Heart left ventricle (tissue), 16 donors: Measurements from ENCODE around the gene USP40. TPM values are rescaled to one million over a fixed set of nuclear protein-coding genes. Genes with fewer than 3 reads are reported as not detected.
A peak's percentile ranks its signal among the peaks of the same experiment; 100 is the strongest.

Experiments used
- ATAC-seq, 4 donors: fragments of 200-7000 bp; cut with Tn5 transposase; one replicate each; pipeline ENCODE4 v1.9.1; 2020 to 2022; ENCODE audit warnings: moderate library complexity in 4 of 4, mild to moderate bottlenecking in 3 of 4, moderate number of reproducible peaks in 1 of 4
- DNase-seq, 5 donors: peaks; one replicate each; pipeline ENCODE4 v3.0.0-alpha.2; 2020
- H3K27ac ChIP-seq, 12 donors: fragments of 200-600 bp; sonication (generic) in 4 of 12; one replicate each; pipeline versions ENCODE4 v1.5.0 to v1.8.0; 2016 to 2022; ENCODE audit warnings: mild to moderate bottlenecking in 2 of 12
- H3K27me3 ChIP-seq, 9 donors: fragments of 200-600 bp; sonication (generic) in 2 of 9; one replicate each; pipeline versions ENCODE4 v1.5.1 to v1.8.0; 2016 to 2022; ENCODE audit warnings: mild to moderate bottlenecking in 3 of 9
- H3K36me3 ChIP-seq, 9 donors: fragments of 200-600 bp; sonication (generic) in 2 of 9; one replicate each; pipeline versions ENCODE4 v1.5.0 to v1.8.0; 2018 to 2022; ENCODE audit warnings: mild to moderate bottlenecking in 2 of 9
- H3K4me1 ChIP-seq, 12 donors: fragments of 200-600 bp; sonication (generic) in 4 of 12; one replicate each; pipeline versions ENCODE4 v1.5.0 to v1.8.0; 2016 to 2022; ENCODE audit warnings: mild to moderate bottlenecking in 3 of 12
- H3K4me3 ChIP-seq, 12 donors: fragments of 200-600 bp; sonication (generic) in 4 of 12; one replicate each; pipeline versions ENCODE4 v1.5.0 to v1.8.0; 2017 to 2022; ENCODE audit warnings: mild to moderate bottlenecking in 9 of 12, moderate library complexity in 4 of 12
- H3K9me3 ChIP-seq, 12 donors: fragments of 200-600 bp; sonication (generic) in 4 of 12; one replicate each; pipeline versions ENCODE4 v1.5.0 to v1.8.0; 2016 to 2022; ENCODE audit warnings: mild to moderate bottlenecking in 1 of 12
- POLR2A ChIP-seq, 2 donors: fragments of 450-650 bp; IDR thresholded peaks; one replicate each; pipeline ENCODE4 v1.6.1; 2017; ENCODE audit warnings: antibody characterized with exemption in 2 of 2, mild to moderate bottlenecking in 2 of 2, moderate library complexity in 2 of 2
- WGBS, 4 donors: extraction: QIAGEN DNeasy Blood & Tissue Kit in 2 of 4; methylation state at CpG; one replicate each; pipeline versions ENCODE4 v1.1.5 to v1.1.7; 2013 to 2018; 5-methylcytosine and 5-hydroxymethylcytosine counted together
- intact Hi-C, 10 donors: fragments of 100-400 bp; cut with DNase I; formaldehyde crosslinking; loops; one replicate each; pipeline versions ENCODE4 v1.11.1 to v1.14.2; 2022
- polyA plus RNA-seq, 2 donors: library from polyadenylated mRNA; stranded (reverse); fragments of 200-250 nt; gene quantifications; one replicate each; pipeline ENCODE4 v1.2.3, GENCODE V29; 2013
- total RNA-seq, 9 donors: library from RNA; depleted of rRNA in 2 of 9; stranded (reverse); fragments of >200 nt in 2 of 9; fragmentation: NEBNext Ultra II Directional in 3 of 9; extraction: Animal tissue kit (Norgen Biotek cat#: 25700) in 3 of 9; gene quantifications; one replicate each; pipeline versions ENCODE4 v1.1.0 to v1.2.4, GENCODE V29; 2016 to 2023
- TF ChIP-seq, protein P1 (sequence below), 12 donors: fragments of 200-600 bp; sonication (generic) in 4 of 12; IDR thresholded peaks; one replicate each; pipeline versions ENCODE4 v1.5.0 to v1.8.0; 2018 to 2022; ENCODE audit warnings: antibody characterized with exemption in 12 of 12, mild to moderate bottlenecking in 5 of 12
- donor health status: ischemic (EF 13 %, LVEDD 7.1; RV severe dilation, severe dysfunction).
- donor health status: healthy with polysubstance abuse.
- donor health status: DM: no; HTN: yes; CAD: no.
- donor health status: DM: no; HTN: no; CAD: no.
- donor health status: ischemic (EF 25% LVEDD 6.9; RV normal size, moderate dysfunction).
- donor health status: ischemic (EF 25% LVEDD 5.7; RV mildly dilated, moderate dysfunction).
- donor health status: healthy.
- donor health status: DM: yes; HTN: yes; CAD: no.
- donor health status: ischemic (EF 35%, LVEDD 5.7; RV mildly dilated, moderate dysfunction).
- donor health status: nonischemic (EF 11% LVEDD 7.7; RV severe dilation, severe dysfunction).
- donor health status: DM: yes; HTN: yes; CAD: no.
- donor health status: PGD.
- donor health status: ischemic (EF 29% LVEDD 5.4; RV normal size, mild dysfunction).
- donor health status: nonischemic (EF 23%, LVEDD 6.1; RV moderate dilation, normal function).

Gene USP40
- total and polyA plus RNA-seq, 11 donors: 11.1 to 21.8 (median 18.2) TPM

DNA sequence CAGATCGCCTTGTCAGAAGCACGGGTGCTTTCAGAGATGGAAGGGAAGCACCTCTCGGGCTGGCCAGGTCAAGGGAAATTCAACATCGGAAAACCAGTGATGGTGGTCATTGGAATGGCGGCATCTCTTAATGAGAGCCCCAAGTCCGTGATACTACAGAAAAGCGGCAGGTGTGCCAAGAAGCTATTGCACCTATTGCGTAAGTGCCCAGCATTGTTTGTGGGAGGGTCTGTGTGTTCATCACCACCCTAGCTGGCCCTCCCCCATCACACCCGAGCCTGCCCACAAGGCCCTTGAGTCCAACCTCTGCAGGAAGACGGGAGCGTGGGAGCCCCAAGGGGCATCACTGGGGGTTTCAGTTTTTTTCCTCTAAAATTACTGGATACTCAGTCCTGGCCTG is 111.6 kb downstream of the USP40 start:
- no peaks in the 10 kb centered on the region for H3K4me1 ChIP-seq
- peak in 1 of 5 donors; percentile 8 for DNase-seq
- ATAC-seq: no peak

GRCh38 chr2:233453916-233454315 is 112.7 kb downstream of the USP40 start:
- no peak for ATAC-seq
- Histone ChIP-seq H3K36me3 (peaks cover 4 to 100% (median 100%) of the 10 kb centered on the region in 9 donors), H3K4me3 (no peak overlapping the region), H3K27me3 (no peaks in the 10 kb centered on the region), H3K4me1 (no peaks in the 10 kb centered on the region), H3K27ac (no peak overlapping the region), H3K9me3 (no peaks in the 10 kb centered on the region)
- no peak for DNase-seq
- 80 to 94% (median 87%) methylated on average over 8 of the region's 8 CpGs for WGBS, 4 donors
- intact Hi-C loops: no loop called here
- TF ChIP-seq, protein P1, sequence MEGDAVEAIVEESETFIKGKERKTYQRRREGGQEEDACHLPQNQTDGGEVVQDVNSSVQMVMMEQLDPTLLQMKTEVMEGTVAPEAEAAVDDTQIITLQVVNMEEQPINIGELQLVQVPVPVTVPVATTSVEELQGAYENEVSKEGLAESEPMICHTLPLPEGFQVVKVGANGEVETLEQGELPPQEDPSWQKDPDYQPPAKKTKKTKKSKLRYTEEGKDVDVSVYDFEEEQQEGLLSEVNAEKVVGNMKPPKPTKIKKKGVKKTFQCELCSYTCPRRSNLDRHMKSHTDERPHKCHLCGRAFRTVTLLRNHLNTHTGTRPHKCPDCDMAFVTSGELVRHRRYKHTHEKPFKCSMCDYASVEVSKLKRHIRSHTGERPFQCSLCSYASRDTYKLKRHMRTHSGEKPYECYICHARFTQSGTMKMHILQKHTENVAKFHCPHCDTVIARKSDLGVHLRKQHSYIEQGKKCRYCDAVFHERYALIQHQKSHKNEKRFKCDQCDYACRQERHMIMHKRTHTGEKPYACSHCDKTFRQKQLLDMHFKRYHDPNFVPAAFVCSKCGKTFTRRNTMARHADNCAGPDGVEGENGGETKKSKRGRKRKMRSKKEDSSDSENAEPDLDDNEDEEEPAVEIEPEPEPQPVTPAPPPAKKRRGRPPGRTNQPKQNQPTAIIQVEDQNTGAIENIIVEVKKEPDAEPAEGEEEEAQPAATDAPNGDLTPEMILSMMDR (IDR thresholded peaks at IDR 0.05): no peak
- TF ChIP-seq POLR2A (IDR thresholded peaks at IDR 0.05): no peak

More for the DNA sequence above, 111.6 kb downstream of the USP40 start:
- TF ChIP-seq POLR2A (IDR thresholded peaks at IDR 0.05): no peak
- TF ChIP-seq, protein P1 (IDR thresholded peaks at IDR 0.05): no peak
- H3K9me3 ChIP-seq: no peaks in the 10 kb centered on the region
- WGBS, 4 donors: 89 to 95% (median 92%) methylated on average over 11 of the region's 11 CpGs
- H3K27me3 ChIP-seq: no peaks in the 10 kb centered on the region
- intact Hi-C loops: no loop called here
- peaks cover 0 to 100% (median 98%) of the 10 kb centered on the region in 9 donors for H3K36me3 ChIP-seq
- H3K27ac ChIP-seq: no peak overlapping the region
- H3K4me3 ChIP-seq: no peak overlapping the region

- H3K9me3 ChIP-seq: no peaks in the 10 kb centered on the region
- no peak overlapping the region for H3K4me3 ChIP-seq
- intact Hi-C loops: no loop called here
- no peaks in the 10 kb centered on the region for H3K27me3 ChIP-seq
- H3K36me3 ChIP-seq: peaks cover 4 to 100% (median 100%) of the 10 kb centered on the region in 9 donors
- no peak for TF ChIP-seq POLR2A (IDR thresholded peaks at IDR 0.05)
- TF ChIP-seq, protein P1 (IDR thresholded peaks at IDR 0.05): no peak
- DNase-seq (peak in 2 of 5 donors; percentile 10 to 26), ATAC-seq (peak in 1 of 4 donors; percentile 18)
- 82 to 87% (median 84%) methylated on average over 10 of the region's 10 CpGs for WGBS, 4 donors
- H3K27ac ChIP-seq: peak overlapping the region in 4 of 12 donors; percentile 8 to 46 (median 30)
- no peaks in the 10 kb centered on the region for H3K4me1 ChIP-seq
These were observed 113.3 kb downstream of the USP40 start for GRCh38 chr2:233453111-233453915.

GRCh38 chr2:233451950-233452349 is 114.6 kb downstream of the USP40 start:
- peaks cover 4 to 100% (median 99%) of the 10 kb centered on the region in 9 donors for H3K36me3 ChIP-seq
- TF ChIP-seq, protein P1 (IDR thresholded peaks at IDR 0.05): no peak
- no peak for TF ChIP-seq POLR2A (IDR thresholded peaks at IDR 0.05)
- H3K27ac ChIP-seq: no peak overlapping the region
- intact Hi-C loops: no loop called here
- 74 to 84% (median 75%) methylated on average over 9 of the region's 9 CpGs for WGBS, 4 donors
- peaks cover 0 to 5% (median 0%) of the 10 kb centered on the region in 12 donors for H3K4me1 ChIP-seq
- H3K9me3 ChIP-seq: no peaks in the 10 kb centered on the region
- H3K4me3 ChIP-seq: no peak overlapping the region
- ATAC-seq (no peak), DNase-seq (no peak)
- H3K27me3 ChIP-seq: no peaks in the 10 kb centered on the region
